H1 (cell line): Measurements from ENCODE around the gene GRAMD2A. TPM values are rescaled to one million over a fixed set of nuclear protein-coding genes. Genes with fewer than 3 reads are reported as not detected.

Experiments
- CTCF ChIA-PET: fragments of 300-600 bp; sonication (Branson Sonifier 250); formaldehyde crosslinking; loops from one replicate; lab custom pipeline; 2021; ENCODE audit not compliant: partially characterized antibody; lab: Charles Lee
- POLR2A ChIA-PET: fragments of 300-600 bp; sonication (Branson Sonifier 250); formaldehyde crosslinking; loops from one replicate; lab custom pipeline; 2021; ENCODE audit warnings: inconsistent platforms; ENCODE audit not compliant: partially characterized antibody; lab: Charles Lee
- DNase-seq, 2 experiments: peaks; one replicate each; pipeline versions ENCODE4 v3.0.0 to v3.0.0-alpha.2; 2010 to 2022; ENCODE audit warnings: low spot score in 2 of 2, low read depth in 1 of 2, mixed read lengths in 1 of 2
- FAIRE-seq: peaks from 2 replicates; lab custom pipeline; 2011; peaks lifted over from hg19 to GRCh38; lab: Jason Lieb, UNC
- H2AFZ ChIP-seq: 2 replicates; pipeline ENCODE4 v1.8.1; 2012; ENCODE audit warnings: low read length, inconsistent platforms
- H2AK5ac ChIP-seq: 2 replicates; pipeline ENCODE4 v1.6.1; 2013; ENCODE audit warnings: low read depth, low read length
- H2BK120ac ChIP-seq: replicated peaks from 2 replicates; pipeline ENCODE3; 2013; ENCODE audit warnings: low read depth, low read length, inconsistent platforms
- H2BK12ac ChIP-seq: 2 replicates; pipeline ENCODE4 v1.6.1; 2013; ENCODE audit warnings: low read depth, low read length
- H2BK15ac ChIP-seq: 2 replicates; pipeline ENCODE4 v1.6.1; 2013; ENCODE audit warnings: low read length
- H2BK20ac ChIP-seq: 2 replicates; pipeline ENCODE4 v1.6.1; 2013; ENCODE audit warnings: low read length
- H2BK5ac ChIP-seq: 2 replicates; pipeline ENCODE4 v1.6.1; 2013; ENCODE audit warnings: low read depth, low read length
- H3K14ac ChIP-seq: 2 replicates; pipeline ENCODE4 v1.6.1; 2013; ENCODE audit warnings: inconsistent platforms; ENCODE audit not compliant: insufficient read length
- H3K18ac ChIP-seq: 2 replicates; pipeline ENCODE4 v1.6.1; 2013; ENCODE audit warnings: low read length; ENCODE audit errors: extremely low read depth
- H3K23ac ChIP-seq: 2 replicates; pipeline ENCODE4 v1.6.1; 2013; ENCODE audit warnings: inconsistent platforms; ENCODE audit not compliant: insufficient read length
- H3K23me2 ChIP-seq: 2 replicates; pipeline ENCODE4 v1.6.1; 2013; ENCODE audit warnings: low read depth, low read length
- H3K27ac ChIP-seq: 2 replicates; pipeline ENCODE4 v1.6.1; 2011; ENCODE audit warnings: low read depth, low read length, inconsistent platforms
- H3K27me3 ChIP-seq, 4 experiments: replicated peaks in 1 of 4; 1 replicate in 1 of 4; 2 replicates in 3 of 4; pipeline versions ENCODE4 v1.6.1 to v1.8.1; 2011 to 2013; ENCODE audit warnings: low read length in 3 of 4, mild to moderate bottlenecking in 3 of 4, inconsistent platforms in 2 of 4, mixed read lengths in 2 of 4, moderate library complexity in 1 of 4; ENCODE audit not compliant: control insufficient read depth in 3 of 4, insufficient read depth in 3 of 4; ENCODE audit errors: extremely low read depth in 1 of 4
- H3K36me3 ChIP-seq, 4 experiments: 2 replicates each; pipeline versions ENCODE4 v1.6.1 to v1.8.1; 2011 to 2013; ENCODE audit warnings: mild to moderate bottlenecking in 4 of 4, low read length in 3 of 4, moderate library complexity in 2 of 4, control low read depth in 1 of 4, inconsistent platforms in 1 of 4; ENCODE audit not compliant: insufficient read depth in 4 of 4, control insufficient read depth in 2 of 4
- H3K4ac ChIP-seq: replicated peaks from 2 replicates; pipeline ENCODE3; 2013; ENCODE audit warnings: low read length, low read depth, mixed read lengths, inconsistent platforms; ENCODE audit not compliant: insufficient read length
- H3K4me1 ChIP-seq, 4 experiments: replicated peaks in 1 of 4; 1 replicate in 1 of 4; 2 replicates in 3 of 4; pipeline versions ENCODE4 v1.6.1 to v1.8.1; 2011 to 2013; ENCODE audit warnings: low read length in 3 of 4, inconsistent platforms in 2 of 4, mixed read lengths in 1 of 4; ENCODE audit not compliant: insufficient read depth in 4 of 4, control insufficient read depth in 3 of 4
- H3K4me2 ChIP-seq, 2 experiments: 2 replicates each; pipeline versions ENCODE4 v1.6.1 to v1.8.1; 2011 to 2013; ENCODE audit warnings: low read depth in 2 of 2, low read length in 2 of 2, control low read depth in 1 of 2, inconsistent platforms in 1 of 2, mild to moderate bottlenecking in 1 of 2; ENCODE audit not compliant: insufficient read depth in 1 of 2
- H3K4me3 ChIP-seq, 4 experiments: fragments of 200-600, 300-600 bp in 1 of 4; sonication (generic), shearing (Covaris generic), sonication (Bioruptor Twin) in 1 of 4; 2 replicates each; pipeline versions ENCODE4 v1.5.1 to v1.8.1; 2011 to 2016; ENCODE audit warnings: low read length in 4 of 4, low read depth in 3 of 4, control low read depth in 2 of 4, inconsistent platforms in 2 of 4, mild to moderate bottlenecking in 2 of 4, mixed read lengths in 1 of 4, moderate library complexity in 1 of 4; ENCODE audit not compliant: insufficient read depth in 2 of 4; ENCODE audit errors: extremely low read depth in 1 of 4
- H3K56ac ChIP-seq: replicated peaks from 2 replicates; pipeline ENCODE3; 2013; ENCODE audit warnings: low read depth, mild to moderate bottlenecking, mixed read lengths, low read length, inconsistent platforms; ENCODE audit not compliant: insufficient read length
- H3K79me1 ChIP-seq: 2 replicates; pipeline ENCODE4 v1.6.1; 2013; ENCODE audit warnings: low read depth, low read length, control low read depth
- H3K79me2 ChIP-seq, 2 experiments: 2 replicates each; pipeline versions ENCODE4 v1.6.1 to v1.8.1; 2012 to 2013; ENCODE audit warnings: low read length in 2 of 2, mild to moderate bottlenecking in 2 of 2, inconsistent platforms in 1 of 2; ENCODE audit not compliant: insufficient read depth in 2 of 2, control insufficient read depth in 1 of 2
- H3K9ac ChIP-seq, 4 experiments: replicated peaks in 1 of 4; 1 replicate in 1 of 4; 2 replicates in 3 of 4; pipeline versions ENCODE4 v1.6.1 to v1.8.1; 2011 to 2013; ENCODE audit warnings: low read depth in 3 of 4, low read length in 3 of 4, control low read depth in 2 of 4, mild to moderate bottlenecking in 2 of 4, moderate library complexity in 2 of 4, inconsistent platforms in 1 of 4; ENCODE audit errors: extremely low read depth in 1 of 4
- H3K9me3 ChIP-seq, 2 experiments: 2 replicates each; pipeline versions ENCODE4 v1.6.1 to v1.8.1; 2012 to 2013; ENCODE audit warnings: mild to moderate bottlenecking in 2 of 2, moderate library complexity in 2 of 2, control low read depth in 1 of 2, inconsistent platforms in 1 of 2, low read depth in 1 of 2, low read length in 1 of 2, mixed read lengths in 1 of 2; ENCODE audit not compliant: insufficient read depth in 2 of 2
- H4K20me1 ChIP-seq, 2 experiments: replicated peaks in 1 of 2; 2 replicates each; pipeline versions ENCODE3 to v1.8.1; 2011 to 2013; ENCODE audit warnings: inconsistent platforms in 2 of 2, low read length in 2 of 2, mild to moderate bottlenecking in 1 of 2; ENCODE audit not compliant: insufficient read depth in 2 of 2, control insufficient read depth in 1 of 2
- H4K5ac ChIP-seq: 2 replicates; pipeline ENCODE4 v1.6.1; 2013; ENCODE audit warnings: low read length, low read depth, mixed read lengths, inconsistent platforms; ENCODE audit not compliant: insufficient read length
- H4K8ac ChIP-seq: 2 replicates; pipeline ENCODE4 v1.8.0; 2013; ENCODE audit warnings: mild to moderate bottlenecking, moderate library complexity, low read length, inconsistent platforms; ENCODE audit not compliant: insufficient read depth; ENCODE audit errors: extremely low read depth
- H4K91ac ChIP-seq: replicated peaks from 2 replicates; pipeline ENCODE3; 2013; ENCODE audit warnings: low read length, mixed read lengths, inconsistent platforms; ENCODE audit not compliant: insufficient read length
- CBX8 ChIP-seq: fragments of 300-800, 300-1000 bp; sonication (generic); IDR thresholded peaks from 2 replicates; pipeline ENCODE4 v1.7.1; 2016; ENCODE audit warnings: low read depth, low read length, borderline replicate concordance
- HDAC6 ChIP-seq: IDR thresholded peaks from one replicate; pipeline ENCODE4 v1.7.1; 2012; ENCODE audit warnings: low read depth, mild to moderate bottlenecking, inconsistent platforms, low read length, moderate library complexity
- KDM5A ChIP-seq: fragments of 200-600 bp; IDR thresholded peaks from 2 replicates; pipeline ENCODE4 v1.7.1; 2012; ENCODE audit warnings: mild to moderate bottlenecking, low read length, inconsistent platforms, mixed read lengths
- NANOG ChIP-seq: IDR thresholded peaks from 2 replicates; pipeline ENCODE4 v1.6.1; 2011; ENCODE audit warnings: low read length, low read depth, mild to moderate bottlenecking, inconsistent platforms; ENCODE audit not compliant: insufficient read depth, poor library complexity, severe bottlenecking
- POLR2AphosphoS5 ChIP-seq: IDR thresholded peaks from 2 replicates; pipeline ENCODE4 v1.6.1; 2011; ENCODE audit warnings: low read depth, low read length
- POU5F1 ChIP-seq: IDR thresholded peaks from 2 replicates; pipeline ENCODE4 v1.6.1; 2011; ENCODE audit warnings: low read depth, mild to moderate bottlenecking, low read length, moderate library complexity
- RFX5 ChIP-seq: IDR thresholded peaks from 2 replicates; pipeline ENCODE4 v1.6.1; 2011; ENCODE audit warnings: low read depth, low read length, improper control_type of control experiment, borderline replicate concordance
- SIN3A ChIP-seq, 2 experiments: IDR thresholded peaks in 1 of 2; conservative IDR thresholded peaks in 1 of 2; 2 replicates each; pipeline ENCODE4 v1.6.1; 2011 to 2012; ENCODE audit warnings: low read length in 2 of 2, improper control_type of control experiment in 1 of 2, low read depth in 1 of 2, mild to moderate bottlenecking in 1 of 2
- SRF ChIP-seq: IDR thresholded peaks from 2 replicates; pipeline ENCODE4 v1.6.1; 2011; ENCODE audit warnings: mild to moderate bottlenecking, low read depth, low read length, moderate library complexity
- TEAD4 ChIP-seq: IDR thresholded peaks from 2 replicates; pipeline ENCODE4 v1.6.1; 2012; ENCODE audit warnings: low read depth, low read length, inconsistent platforms, mixed read lengths
- USF2 ChIP-seq: IDR thresholded peaks from 2 replicates; pipeline ENCODE4 v1.6.1; 2011; ENCODE audit warnings: low read length, improper control_type of control experiment
- YY1 ChIP-seq: IDR thresholded peaks from 2 replicates; pipeline ENCODE4 v1.6.1; 2011; ENCODE audit warnings: low read depth, mild to moderate bottlenecking, low read length
- WGBS, 2 experiments: shearing (Covaris generic) in 1 of 2; methylation state at CpG; one replicate each; pipeline versions ENCODE4 v1.1.6 to v1.1.7; 2013 to 2015; ENCODE audit warnings: low lambda C conversion rate in 2 of 2, mixed read lengths in 2 of 2, inconsistent platforms in 1 of 2, low coverage in 1 of 2, missing lambda C conversion rate in 1 of 2; ENCODE audit not compliant: insufficient replicate concordance in 2 of 2, insufficient coverage in 1 of 2, insufficient read length in 1 of 2; ENCODE audit errors: extremely low coverage in 1 of 2, missing lambda C conversion rate in 1 of 2; 5-methylcytosine and 5-hydroxymethylcytosine counted together
- polyA plus RNA-seq, 7 experiments: library from polyadenylated mRNA; depleted of rRNA in 3 of 7; stranded (reverse) in 5 of 7; unstranded in 2 of 7; fragments of >200 nt in 5 of 7; fragments of 200-250 nt in 2 of 7; gene quantifications; 1 replicate in 5 of 7; 2 replicates in 1 of 7; 4 replicates in 1 of 7; pipeline versions ENCODE4 v1.2.1 to v1.2.3, GENCODE V29; 2011 to 2013; ENCODE audit warnings: missing spikeins in 2 of 7, mixed read lengths in 2 of 7
- total RNA-seq: library from RNA; stranded (reverse); fragmentation: NEBNext Ultra II Directional; extraction: Animal tissue kit (Norgen Biotek cat#: 25700); gene quantifications from 2 replicates; pipeline ENCODE4 v1.2.1, GENCODE V29; 2021

GRAMD2A gene
- total and polyA plus RNA-seq, 2 of the 8 experiments (the other 6 are each of a cell fraction or from before 2014, with no cell fraction given): 0.57 to 1.5 TPM

- Histone ChIP-seq H4K91ac (no peak overlapping the region), H4K8ac (no peak overlapping the region), H2BK5ac (no peak overlapping the region), H3K14ac (no peak overlapping the region), H2AK5ac (no peak overlapping the region), H3K4me2 (no peak overlapping the region), H4K5ac (no peak overlapping the region), H3K4me3 (no peak overlapping the region), H3K18ac (no peak overlapping the region), H3K4me1 (peaks cover 0 to 7% (median 3%) of the 10 kb centered on the region in 4 experiments; a peak in 3 of 7 replicates), H2AFZ (no peak overlapping the region), H2BK12ac (no peak overlapping the region), H3K23me2 (no peaks in the 10 kb centered on the region; the same call in 1 of the 2 replicates), H3K4ac (no peak overlapping the region), H3K27me3 (peaks cover 0 to 6% (median 4%) of the 10 kb centered on the region in 4 experiments; a peak in 4 of 7 replicates), H2BK20ac (no peak overlapping the region), H4K20me1 (no peaks in the 10 kb centered on the region), H3K9ac (no peak overlapping the region), H3K36me3 (no peaks in the 10 kb centered on the region), H3K23ac (no peak overlapping the region), H3K79me1 (no peaks in the 10 kb centered on the region), H3K9me3 (no peaks in the 10 kb centered on the region), H2BK15ac (no peak overlapping the region), H3K27ac (no peak overlapping the region), H3K79me2 (no peaks in the 10 kb centered on the region), H3K56ac (no peak overlapping the region), H2BK120ac (no peak overlapping the region)
- ChIA-PET CTCF (interaction anchor here (0.6 to 1.7 kb wide), 4 partner anchors 12 to 654 kb away, joined by 3 to 4 read pairs (median 4); no protein-coding TSS in a partner anchor), POLR2A (interaction anchor here (1.0 to 2.0 kb wide), 4 partner anchors 10 to 30 kb away, joined by 3 to 6 read pairs (median 3); partner anchors contain the start of gene GRAMD2A)
- FAIRE-seq (no peak), DNase-seq (no peak)
- WGBS, 2 experiments: 81% methylated on average over 13 of the region's 13 CpGs; no CpG with 5 or more reads in 1 of the 2 experiments
- TF ChIP-seq YY1 (no peak), SRF (no peak), HDAC6 (no peak), POLR2AphosphoS5 (no peak), RFX5 (no peak), KDM5A (no peak), SIN3A (conservative IDR thresholded peaks at IDR 0.05 in 1 of 2, IDR thresholded peaks at IDR 0.05 in 1 of 2; ENCODE audit: low read depth in 1 of 2, low read length in 2 of 2) (no peak), NANOG (no peak), TEAD4 (no peak), POU5F1 (no peak), CBX8 (no peak), USF2 (no peak)
Observed at GRCh38 chr15:72178976-72179585, 18.5 kb downstream of the GRAMD2A start.
